Measurements from ENCODE around the gene ZDHHC11B.
A peak's percentile ranks its signal among the peaks of the same experiment; 100 is the strongest.
"Not testable (repeated sequence)": the region's sequence is repeated elsewhere in the genome, so short reads cannot be mapped to it uniquely, and the experiment has no call there.

The ZDHHC11B gene, protein sequence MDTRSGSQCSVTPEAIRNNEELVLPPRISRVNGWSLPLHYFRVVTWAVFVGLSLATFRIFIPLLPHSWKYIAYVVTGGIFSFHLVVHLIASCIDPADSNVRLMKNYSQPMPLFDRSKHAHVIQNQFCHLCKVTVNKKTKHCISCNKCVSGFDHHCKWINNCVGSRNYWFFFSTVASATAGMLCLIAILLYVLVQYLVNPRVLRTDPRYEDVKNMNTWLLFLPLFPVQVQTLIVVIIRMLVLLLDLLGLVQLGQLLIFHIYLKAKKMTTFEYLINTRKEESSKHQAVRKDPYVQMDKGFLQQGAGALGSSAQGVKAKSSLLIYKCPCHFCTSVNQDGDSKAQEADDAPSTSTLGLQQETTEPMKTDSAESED

DNA sequence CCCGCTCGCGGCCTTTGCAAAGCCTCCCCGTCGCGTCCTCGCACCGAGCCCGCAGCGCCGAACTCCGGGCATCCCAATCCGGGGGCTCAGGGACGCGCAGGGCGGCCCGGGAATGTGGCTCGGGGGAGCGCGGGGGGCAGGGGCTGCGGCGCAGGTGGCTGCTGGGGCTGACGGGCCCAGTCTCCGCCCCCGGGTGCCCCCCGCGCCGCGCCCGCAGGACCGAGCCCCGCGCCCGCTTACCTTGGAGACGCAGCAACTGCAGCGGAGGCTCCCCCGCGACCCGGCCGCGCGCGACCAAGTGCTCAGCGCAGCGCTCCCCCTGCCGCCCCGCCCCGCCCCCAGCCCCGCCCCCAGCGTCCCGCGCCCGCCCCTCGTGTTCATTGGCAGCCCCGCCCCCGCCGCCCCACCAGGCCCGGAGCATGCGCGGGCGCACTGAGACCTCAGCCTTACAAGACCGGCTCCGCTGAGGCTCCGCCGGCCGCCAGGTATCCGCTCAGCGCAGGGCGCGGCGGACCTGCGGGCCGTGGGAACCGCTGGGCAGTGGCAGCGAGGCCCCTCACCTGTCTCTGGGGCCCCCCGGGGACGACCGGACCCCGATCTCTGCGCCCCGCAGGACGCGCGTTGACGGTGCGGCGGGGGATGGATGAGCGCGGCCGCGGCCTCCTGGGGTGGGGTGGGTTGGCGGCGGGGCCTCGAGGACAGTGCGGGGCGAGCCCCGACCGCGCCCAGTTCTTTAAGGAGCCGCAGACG lies at the start of gene ZDHHC11B:
ZDHHC11B (minus strand) TSS at position 302 of the 750 bp plus-strand sequence. CDS start 17,810 bp downstream, outside the sequence.
- peak; percentile 88 for DNase-seq

DNA sequence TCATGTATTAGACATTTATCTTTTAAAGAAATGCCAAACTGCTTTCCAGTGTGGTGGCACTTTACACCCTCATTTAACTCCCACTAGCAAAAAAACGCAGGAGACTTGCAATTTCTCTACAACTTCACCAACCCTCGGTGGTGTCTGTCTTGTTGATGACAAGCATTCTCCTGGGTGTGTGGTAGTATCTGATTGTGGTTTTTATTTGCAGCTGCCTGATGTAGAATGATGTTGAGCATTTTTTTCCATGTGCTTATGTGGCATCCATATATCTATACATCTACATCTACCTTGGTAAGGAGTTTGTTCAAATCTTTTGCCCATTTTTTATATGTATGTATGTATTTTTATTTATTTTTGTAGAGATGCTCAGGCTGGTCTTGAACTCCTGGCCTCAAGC lies 49.5 kb upstream of the ZDHHC11B start:
- not testable (repeated sequence) for DNase-seq

DNA sequence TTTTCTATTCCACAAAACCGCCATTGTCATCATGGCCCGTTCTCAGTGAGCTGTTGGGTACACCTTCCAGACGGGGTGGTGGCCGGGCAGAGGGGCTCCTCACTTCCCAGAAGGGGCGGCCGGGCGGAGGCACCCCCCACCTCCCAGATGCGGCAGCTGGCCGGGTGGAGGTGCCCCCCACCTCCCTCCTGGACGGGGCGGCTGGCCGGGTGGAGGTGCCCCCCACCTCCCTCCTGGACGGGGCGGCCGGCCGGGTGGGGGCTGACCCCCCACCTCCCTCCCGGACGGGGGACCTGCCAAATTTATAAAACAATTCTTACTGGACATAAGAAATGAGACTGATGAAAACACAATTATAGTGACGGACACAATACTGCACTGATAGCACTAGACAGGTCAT lies 43.7 kb upstream of the ZDHHC11B start:
- DNase-seq = not testable (repeated sequence)

DNA sequence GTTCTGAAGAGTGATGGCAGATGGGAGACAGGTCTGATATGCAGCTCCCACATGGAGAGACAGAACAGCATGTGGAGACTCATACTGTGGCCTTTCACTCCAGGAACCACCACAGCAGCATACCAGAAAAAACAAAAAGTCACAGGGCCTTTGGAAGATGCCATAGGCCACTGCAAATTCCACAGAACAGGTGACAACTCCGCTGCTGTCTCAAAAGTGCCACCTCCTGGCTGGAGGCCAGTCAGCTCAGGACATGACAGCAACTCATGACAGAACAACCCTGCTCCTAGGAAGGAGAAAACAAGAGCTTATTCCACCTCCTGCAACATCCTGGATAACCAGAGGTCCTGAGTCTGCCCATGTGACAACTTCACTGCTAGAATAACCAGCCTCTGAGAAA lies 41.0 kb upstream of the ZDHHC11B start:
- DNase-seq = peak; percentile 23

DNA sequence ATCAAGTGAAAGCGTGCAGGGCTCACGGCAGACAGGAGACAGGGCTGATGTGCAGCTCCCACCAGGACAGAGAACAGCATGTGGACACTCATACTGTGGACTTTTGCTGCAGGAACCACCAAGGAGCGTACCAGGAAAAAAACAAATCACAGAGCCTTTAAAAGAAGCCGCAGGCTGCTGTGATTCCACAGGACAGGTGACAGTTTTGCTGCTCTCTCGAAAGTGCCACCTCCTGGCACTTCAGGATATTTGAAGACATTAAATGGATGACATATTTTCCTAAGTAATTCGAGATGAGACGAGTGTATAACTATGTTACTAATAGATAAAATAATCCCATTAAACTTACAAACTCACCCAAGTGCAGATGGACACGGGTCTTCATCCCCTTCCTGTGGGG lies 37.0 kb upstream of the ZDHHC11B start:
- no peak for DNase-seq

DNA sequence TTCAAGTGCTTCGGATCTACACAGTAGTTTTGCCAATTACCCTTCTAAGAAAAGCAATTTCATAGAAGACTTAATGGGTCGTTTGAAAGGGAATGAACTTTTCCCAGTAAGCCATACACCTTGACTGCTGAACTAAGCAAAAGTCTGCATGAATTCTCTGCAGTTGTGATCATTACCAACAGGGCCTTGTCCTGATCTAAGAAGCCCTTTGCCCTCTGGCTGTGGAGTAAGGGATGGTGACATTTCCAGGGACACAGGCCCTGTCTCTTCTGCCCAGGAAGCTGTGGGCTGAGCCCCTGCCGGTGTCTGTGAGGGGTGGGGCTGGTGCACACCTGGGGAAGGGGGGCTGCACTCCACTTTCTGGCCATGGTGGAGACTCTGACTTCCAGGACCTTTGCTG lies 35.7 kb upstream of the ZDHHC11B start:
- DNase-seq = no peak

DNA sequence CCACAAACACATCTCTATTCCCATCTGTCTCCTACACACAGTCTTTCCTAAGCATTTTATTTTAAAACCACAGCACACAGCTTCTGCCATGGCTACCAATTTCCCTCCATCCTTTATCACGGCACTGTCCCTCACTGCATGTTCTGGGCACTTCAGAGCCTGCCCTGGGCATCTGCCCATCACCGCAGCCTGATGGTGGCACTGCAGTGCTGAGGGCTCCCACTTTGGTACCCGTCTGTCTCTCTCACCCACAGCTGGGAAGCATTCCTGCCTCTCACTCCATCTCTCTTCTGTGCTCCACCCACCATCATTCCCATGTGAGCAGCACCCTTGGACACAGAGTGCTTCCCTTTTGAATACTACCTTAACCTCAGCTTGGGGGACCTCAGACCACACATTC lies 34.5 kb upstream of the ZDHHC11B start:
- DNase-seq = no peak

DNA sequence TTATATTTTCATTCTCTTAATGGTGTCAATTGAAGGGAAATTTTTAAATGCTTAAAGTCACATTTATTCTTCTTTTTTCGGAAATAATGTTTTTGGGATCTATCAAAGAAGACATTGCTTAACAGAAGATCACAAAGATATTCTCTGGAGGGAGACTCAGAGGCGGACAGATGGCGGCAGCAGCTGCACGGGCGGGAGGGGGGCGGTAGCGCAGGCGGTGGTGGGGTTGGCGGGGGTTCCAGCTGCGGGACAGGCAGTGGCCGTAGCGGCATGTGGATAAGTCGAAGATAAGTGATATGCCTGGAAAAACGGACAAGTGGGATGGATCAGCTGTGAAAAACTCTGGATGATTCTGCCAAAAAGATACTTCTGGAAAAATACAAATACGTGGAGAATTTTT lies 31.6 kb upstream of the ZDHHC11B start:
- DNase-seq = no peak

DNA sequence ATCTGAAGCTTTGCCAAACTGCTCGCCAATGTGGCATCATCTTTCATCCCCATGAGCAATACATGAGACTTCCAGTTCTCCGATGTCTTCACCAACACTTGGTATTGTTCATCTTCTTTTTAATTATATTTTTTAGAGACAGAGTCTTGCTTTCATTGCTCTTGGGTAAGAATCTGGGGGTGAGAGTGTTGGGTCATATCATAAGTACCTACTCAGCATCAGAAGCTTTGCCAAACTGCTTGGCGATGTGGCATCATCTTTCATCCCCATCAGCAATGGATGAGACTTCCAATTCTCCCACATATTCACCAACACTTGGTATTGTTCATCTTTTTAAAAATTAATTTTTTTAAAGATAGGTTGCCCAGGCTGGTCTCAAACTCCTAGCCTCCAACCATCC lies 30.9 kb upstream of the ZDHHC11B start:
- no peak for DNase-seq

DNA sequence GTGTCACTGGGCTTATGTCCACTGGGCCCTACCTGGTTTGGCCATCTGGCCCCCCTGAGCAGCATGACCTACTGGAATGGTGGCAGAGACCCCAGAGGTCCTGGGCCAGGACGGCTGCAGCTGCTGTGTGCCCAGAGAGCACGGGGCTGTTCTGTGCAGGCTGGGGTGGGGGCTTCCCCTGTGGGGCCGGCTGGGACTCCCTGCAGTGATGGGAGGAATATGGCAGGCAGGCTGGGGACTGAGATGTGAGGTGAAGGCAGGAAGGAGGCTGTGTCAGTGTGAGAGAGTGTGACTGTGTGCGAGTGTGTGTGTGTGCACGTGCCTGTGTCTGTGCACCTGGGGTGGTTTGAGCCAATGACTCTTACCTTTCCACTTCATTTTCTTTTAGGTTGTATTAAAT lies 29.0 kb upstream of the ZDHHC11B start:
- not testable (repeated sequence) for DNase-seq

DNA sequence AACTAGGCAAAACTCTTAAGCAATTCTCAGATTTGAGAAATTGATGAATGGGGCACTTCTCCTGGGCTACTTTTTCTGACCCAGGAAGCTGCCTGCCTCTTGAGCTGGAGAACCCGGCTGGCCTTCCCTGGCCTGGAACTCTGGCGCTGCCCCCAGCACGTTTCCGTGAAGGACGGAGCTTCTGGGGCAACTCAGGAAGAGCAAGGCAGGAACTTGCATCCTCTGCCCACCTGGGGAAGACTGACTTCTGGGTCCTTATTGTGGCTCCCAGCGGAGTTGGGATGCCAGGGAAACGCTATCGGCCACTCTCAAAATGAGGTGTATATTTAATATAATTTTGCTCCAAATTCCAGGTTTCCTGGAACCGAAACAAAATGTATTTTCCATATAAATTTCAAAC lies 26.9 kb upstream of the ZDHHC11B start:
- not testable (repeated sequence) for DNase-seq

DNA sequence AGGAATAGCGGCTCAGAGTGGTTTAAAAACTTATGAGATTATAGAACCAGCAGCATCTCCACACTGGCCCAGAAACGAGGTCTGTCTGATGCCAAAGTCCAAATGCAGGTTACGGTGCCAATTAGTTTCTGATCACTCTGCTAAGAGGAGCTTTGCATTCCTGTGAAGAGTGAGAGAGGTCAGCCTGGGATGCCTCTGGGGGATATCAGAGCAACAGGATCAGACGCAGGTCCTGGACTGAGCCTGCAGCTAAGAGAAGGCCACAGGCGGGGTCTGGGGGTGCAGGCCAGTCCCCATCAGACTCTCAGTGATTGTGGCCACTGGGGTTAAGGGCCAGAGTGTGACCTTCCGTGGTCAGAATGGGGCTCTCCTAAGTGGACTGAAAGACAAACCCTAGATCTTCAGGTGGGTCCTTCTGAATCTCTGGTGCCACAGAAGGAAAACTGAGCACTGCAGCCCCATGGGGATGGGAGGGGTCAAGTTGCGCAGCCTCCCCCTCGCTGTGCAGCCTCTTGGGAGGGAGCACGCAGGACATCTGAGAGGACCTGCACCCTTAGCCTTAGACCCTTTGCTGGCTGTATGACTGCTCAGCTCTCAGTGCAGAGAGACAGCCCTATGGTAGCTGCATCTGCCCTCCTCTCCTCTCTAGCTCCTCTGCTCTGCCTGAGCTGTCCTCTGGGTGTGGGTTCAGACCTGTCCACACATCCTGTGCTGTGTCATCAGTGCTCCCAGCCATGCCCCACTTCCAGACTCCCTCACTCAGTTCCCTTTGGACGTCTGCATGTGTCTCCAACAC lies 23.4 kb upstream of the ZDHHC11B start:
- DNase-seq = not testable (repeated sequence)

DNA sequence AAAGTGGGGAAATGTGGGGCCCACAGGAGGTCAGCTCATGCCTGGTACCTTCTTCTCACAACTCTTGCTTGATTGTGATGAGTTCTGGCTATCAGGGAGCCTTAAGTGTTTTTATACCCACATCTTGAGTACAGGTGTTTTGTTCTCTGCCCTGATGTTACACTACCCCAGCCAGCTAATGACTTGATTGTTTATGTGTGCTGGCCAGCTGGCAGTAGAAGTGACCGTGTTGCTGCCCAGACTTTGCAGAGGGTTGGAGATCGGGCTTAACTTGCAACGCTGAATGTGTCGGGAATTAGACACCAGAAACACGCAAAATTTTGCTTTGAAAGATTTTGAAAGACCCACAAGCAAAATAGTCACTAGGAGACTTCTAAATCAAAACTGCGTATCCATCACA lies 16.9 kb upstream of the ZDHHC11B start:
- DNase-seq = no peak

DNA sequence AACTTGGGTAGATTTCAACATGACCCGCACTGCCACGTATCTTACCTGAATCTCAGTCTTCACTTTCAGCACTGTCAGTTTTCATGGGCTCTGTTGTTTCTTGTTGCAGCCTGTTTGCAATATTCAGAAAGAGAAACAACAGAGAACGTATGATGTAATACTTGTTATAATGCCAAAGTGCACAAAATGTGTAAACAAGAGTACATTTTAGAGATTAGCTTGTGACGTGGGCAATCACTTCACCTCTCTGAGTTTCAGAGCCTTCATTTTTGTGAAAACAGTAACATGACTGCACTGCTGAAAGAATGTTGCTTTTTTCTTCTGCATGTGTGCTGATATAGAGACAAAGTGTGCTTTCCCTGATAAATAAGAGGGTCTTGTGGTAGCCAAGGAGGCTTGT lies 16.5 kb upstream of the ZDHHC11B start:
- DNase-seq = not testable (repeated sequence)

DNA sequence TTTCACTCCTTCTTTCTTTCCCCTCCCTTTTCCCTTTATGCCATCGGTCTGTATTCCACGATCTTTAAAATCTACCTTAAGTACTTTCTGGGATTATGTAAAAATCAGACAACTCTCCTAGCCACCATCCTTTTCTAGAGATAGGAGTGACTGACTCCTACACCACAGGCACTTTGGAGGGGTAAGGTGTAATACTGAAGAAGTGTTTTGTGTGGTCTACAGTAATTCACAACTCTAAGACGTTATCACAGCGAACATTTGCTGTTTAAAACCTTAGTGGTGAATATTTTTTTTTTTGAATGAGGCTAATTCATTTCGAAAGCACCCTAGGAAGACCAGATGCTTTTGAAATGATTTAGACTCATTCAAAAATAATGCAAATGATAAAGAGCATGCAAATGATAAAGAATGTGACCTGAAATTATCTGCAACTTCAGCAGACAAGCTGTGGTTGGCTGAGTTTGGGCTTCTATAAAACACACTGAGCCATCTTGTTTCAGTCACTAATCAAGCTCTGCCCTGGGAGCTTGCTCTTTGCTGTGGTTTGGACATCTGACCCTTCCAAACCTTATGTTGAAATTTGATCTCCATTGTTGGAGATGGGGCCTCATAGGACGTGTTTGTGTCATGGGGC lies 14.1 kb upstream of the ZDHHC11B start:
- DNase-seq = not testable (repeated sequence)

DNA sequence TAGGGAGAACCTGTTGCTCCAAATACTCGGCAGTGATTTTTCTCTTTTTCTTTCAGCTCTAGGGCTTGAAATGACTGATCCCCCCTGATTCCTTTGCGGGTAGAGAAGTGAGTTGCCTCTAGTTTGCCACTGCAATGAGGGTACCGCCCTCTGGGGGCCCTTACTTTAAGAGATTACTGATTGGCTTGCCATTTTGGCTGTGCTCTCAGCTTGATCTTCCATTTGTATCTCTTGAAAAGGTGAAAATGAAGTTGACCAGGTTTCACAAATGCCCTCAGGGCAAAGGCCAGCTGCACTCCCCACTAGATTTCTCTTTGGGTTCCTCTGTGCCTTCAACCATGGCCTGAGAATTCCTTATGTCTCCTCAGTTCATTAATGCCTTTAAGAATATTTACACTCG lies 13.5 kb upstream of the ZDHHC11B start:
- DNase-seq = not testable (repeated sequence)

DNA sequence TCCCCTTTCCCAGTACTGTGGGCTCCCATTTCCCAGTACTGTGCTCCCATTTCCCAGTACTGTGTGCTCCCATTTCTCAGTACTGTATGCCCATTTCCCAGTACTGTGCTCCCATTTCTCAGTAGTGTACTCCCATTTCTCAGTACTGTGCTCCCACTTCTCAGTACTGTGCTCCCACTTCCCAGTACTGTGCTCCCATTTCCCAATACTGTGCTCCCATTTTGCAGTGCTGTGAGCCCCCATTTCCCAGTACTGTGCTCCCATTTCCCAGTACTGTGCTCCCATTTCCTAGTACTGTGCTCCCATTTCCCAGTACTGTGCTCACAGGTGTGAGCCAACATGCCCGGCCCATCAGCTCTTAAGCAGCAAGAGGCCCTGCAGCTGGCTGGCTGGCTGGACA lies 11.3 kb upstream of the ZDHHC11B start:
- DNase-seq = not testable (repeated sequence)

DNA sequence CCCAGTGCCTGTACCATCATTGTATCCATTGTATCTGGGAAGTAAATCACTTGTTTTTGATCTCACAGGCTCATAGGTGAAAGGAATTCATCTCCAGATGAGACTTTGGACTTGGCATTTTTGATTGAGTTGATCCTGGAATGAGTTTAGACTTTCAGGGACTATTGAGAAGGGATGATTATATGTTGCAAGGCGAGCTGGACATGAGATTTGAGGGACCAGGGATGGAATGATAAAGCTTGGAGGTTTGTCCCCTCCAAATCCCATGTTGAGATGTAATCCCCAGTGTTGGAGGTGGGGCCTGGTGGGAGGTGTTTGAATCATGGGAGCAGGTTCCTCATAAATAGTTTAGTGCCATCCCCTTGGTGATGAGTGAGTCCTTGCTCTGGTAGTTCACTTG lies 10.4 kb upstream of the ZDHHC11B start:
- DNase-seq = not testable (repeated sequence)

DNA sequence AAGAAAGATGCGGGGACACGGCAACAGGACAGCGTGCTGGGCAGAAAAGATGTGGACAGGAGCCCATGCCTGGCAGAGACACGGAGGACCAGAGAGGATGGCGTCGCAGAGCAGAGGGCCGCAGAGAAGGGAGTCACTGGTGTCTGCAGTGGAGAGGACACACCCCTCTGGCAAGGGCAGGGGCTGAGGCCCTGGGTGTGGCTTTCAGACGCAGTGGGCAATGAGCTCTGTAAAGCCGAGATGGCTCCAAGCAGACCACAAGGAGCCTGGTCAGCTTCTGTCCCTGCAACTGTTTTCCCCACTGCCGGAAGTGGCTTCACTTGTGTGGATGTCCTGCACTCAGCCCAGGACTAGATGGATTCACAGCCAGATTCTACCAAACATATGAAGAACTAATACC lies 4.2 kb upstream of the ZDHHC11B start:
- DNase-seq = not testable (repeated sequence)

DNA sequence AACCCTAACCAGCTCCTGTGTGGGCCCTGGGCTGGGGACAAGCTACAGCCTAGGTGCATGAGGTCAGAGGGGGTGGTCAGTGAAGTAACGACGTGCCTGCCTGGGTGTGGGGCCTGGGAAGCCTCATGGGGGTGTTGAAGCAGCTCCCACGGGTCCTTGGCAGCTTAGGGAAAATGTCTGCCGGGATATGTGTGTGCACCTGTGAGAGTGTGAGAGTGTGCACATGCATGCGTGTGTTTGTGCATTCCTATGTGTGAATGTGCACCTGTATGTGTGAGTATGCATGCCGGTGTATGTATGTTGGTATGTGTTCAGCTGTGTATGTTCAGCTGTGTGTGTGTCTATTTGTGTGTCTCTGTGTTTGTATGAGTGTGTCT lies 3.3 kb upstream of the ZDHHC11B start:
- DNase-seq = not testable (repeated sequence)

DNA sequence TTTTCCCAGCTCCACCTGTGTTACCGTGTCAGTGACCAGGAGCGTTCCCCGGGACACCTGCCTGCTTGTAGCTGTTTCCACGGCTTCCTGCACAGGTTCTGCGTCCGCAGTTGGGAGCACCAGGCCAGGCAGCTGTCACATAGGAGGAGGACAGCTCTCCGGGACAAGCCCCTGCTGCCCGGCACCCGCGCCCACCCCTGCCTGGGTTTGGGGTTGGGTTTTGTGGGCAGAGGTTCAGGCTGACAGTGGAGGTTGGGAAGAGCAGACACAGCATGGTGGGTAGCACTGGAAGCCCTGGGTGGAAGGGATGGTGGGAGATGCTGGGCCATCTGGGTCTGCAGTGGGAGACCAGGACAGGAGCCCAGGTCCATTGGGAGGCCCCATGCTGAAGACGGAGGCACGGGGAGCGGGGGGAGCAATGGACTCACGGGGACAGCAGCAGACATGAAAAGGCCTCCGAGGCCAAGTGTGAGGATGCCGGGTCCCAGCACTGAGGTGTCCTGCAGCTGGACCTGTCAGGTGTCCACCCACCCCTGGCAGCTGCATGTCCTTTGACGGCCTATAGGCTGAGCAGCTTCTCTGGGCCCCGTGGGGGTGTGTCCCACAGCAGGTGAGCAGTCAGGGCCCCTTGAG lies 2.8 kb upstream of the ZDHHC11B start:
- not testable (repeated sequence) for DNase-seq

DNA sequence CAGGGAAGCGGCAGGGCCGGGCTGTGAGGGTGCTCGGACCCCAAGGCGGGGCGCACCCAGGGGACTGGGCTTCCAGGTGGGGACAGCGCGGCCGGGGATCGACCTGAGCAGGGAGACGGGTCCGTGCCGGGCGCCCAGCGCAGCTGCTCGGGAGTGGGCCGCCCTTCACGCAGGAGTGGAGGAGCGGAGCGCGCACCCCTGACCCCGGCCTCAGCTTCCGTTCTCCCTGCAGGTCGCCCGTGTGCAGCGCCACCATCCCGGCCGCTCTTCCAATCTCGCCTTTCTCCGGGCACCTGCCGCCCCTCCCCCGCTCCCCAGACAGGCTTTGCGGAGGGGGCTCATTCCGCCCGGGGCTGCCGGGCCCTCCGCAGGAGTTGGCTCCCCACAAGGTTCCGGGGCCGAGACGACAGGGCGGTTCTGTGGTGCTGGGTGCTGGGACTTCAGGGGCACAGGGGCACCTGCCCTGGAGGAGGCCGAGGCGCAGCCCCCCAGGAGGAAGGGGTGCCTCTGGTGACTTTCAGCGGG lies 714 bp upstream of the ZDHHC11B start:
- peak; percentile 17 for DNase-seq

All from CD4-positive, alpha-beta T cell treated with Interleukin-17A for 1 hour (primary cell).